Naive thymus-derived CD4-positive, alpha-beta T cell (primary cell): ENCODE data around the gene FBXL5. TPM values are rescaled to one million over a fixed set of nuclear protein-coding genes. Genes with fewer than 3 reads are reported as not detected.
A peak's percentile ranks its signal among the peaks of the same experiment; 100 is the strongest.

Source experiments
- ATAC-seq: fragments of 150-1000 bp; cut with Tn5 transposase; 2 replicates; pipeline ENCODE4 v1.10.0; 2021; ENCODE audit warnings: mild to moderate bottlenecking, moderate library complexity
- CTCF ChIA-PET: fragments of 350-600 bp; sonication (Branson Sonifier 250); formaldehyde crosslinking; loops from one replicate; lab custom pipeline; 2021; ENCODE audit warnings: antibody characterized with exemption; lab: Charles Lee
- POLR2A ChIA-PET: fragments of 350-600 bp; sonication (Branson Sonifier 250); formaldehyde crosslinking; loops from one replicate; lab custom pipeline; 2021; ENCODE audit warnings: antibody characterized with exemption, inconsistent platforms; lab: Charles Lee
- DNase-seq, 9 donors: peaks; one replicate each; pipeline versions ENCODE4 v3.0.0 to v3.0.0-alpha.2; 2020 to 2022; ENCODE audit warnings: mixed read lengths in 1 of 9
- H3K27ac ChIP-seq: one replicate; pipeline ENCODE4 v1.7.0; 2013; ENCODE audit warnings: mild to moderate bottlenecking, low read depth, low read length, moderate library complexity
- H3K27me3 ChIP-seq, 2 donors: one replicate each; pipeline ENCODE4 v1.7.0; 2013; ENCODE audit warnings: low read length in 2 of 2, mild to moderate bottlenecking in 2 of 2, moderate library complexity in 2 of 2; ENCODE audit not compliant: control insufficient read depth in 2 of 2, insufficient read depth in 2 of 2
- H3K36me3 ChIP-seq, 3 experiments: 1 replicate in 2 of 3; 2 replicates in 1 of 3; pipeline ENCODE4 v1.7.0; 2013; ENCODE audit warnings: low read length in 3 of 3, mild to moderate bottlenecking in 3 of 3, moderate library complexity in 1 of 3; ENCODE audit not compliant: insufficient read depth in 3 of 3, control insufficient read depth in 2 of 3
- H3K4me1 ChIP-seq, 2 donors: one replicate each; pipeline ENCODE4 v1.7.0; 2013; ENCODE audit warnings: low read length in 2 of 2, mild to moderate bottlenecking in 2 of 2, moderate library complexity in 1 of 2; ENCODE audit not compliant: control insufficient read depth in 2 of 2, insufficient read depth in 2 of 2
- H3K4me3 ChIP-seq: 2 replicates; pipeline ENCODE4 v1.7.0; 2013; ENCODE audit warnings: mild to moderate bottlenecking, low read length
- H3K9me3 ChIP-seq, 3 experiments: 1 replicate in 2 of 3; 2 replicates in 1 of 3; pipeline ENCODE4 v1.7.0; 2013; ENCODE audit warnings: low read length in 3 of 3; ENCODE audit not compliant: control insufficient read depth in 2 of 3
- H3K27ac Mint-ChIP-seq, 9 donors: one replicate each; pipeline ENCODE4 v1.8.0; 2020 to 2022; ENCODE audit warnings: mixed read lengths in 9 of 9, mild to moderate bottlenecking in 8 of 9, moderate library complexity in 5 of 9, inconsistent platforms in 2 of 9
- H3K27me3 Mint-ChIP-seq, 5 donors: one replicate each; pipeline ENCODE4 v1.8.0; 2021 to 2022; ENCODE audit warnings: mixed read lengths in 5 of 5, mild to moderate bottlenecking in 1 of 5
- H3K36me3 Mint-ChIP-seq, 5 donors: one replicate each; pipeline ENCODE4 v1.8.0; 2020 to 2022; ENCODE audit warnings: mixed read lengths in 5 of 5, mild to moderate bottlenecking in 3 of 5, inconsistent platforms in 1 of 5
- H3K4me1 Mint-ChIP-seq, 7 donors: one replicate each; pipeline ENCODE4 v1.8.0; 2020 to 2022; ENCODE audit warnings: mixed read lengths in 7 of 7, mild to moderate bottlenecking in 3 of 7, inconsistent platforms in 1 of 7
- H3K4me3 Mint-ChIP-seq, 10 donors: one replicate each; pipeline ENCODE4 v1.8.0; 2020 to 2022; ENCODE audit warnings: mild to moderate bottlenecking in 10 of 10, mixed read lengths in 10 of 10, moderate library complexity in 6 of 10, inconsistent platforms in 2 of 10
- H3K9me3 Mint-ChIP-seq, 11 donors: one replicate each; pipeline ENCODE4 v1.8.0; 2020 to 2022; ENCODE audit warnings: mixed read lengths in 11 of 11, mild to moderate bottlenecking in 4 of 11, inconsistent platforms in 1 of 11, moderate library complexity in 1 of 11
- intact Hi-C, 2 donors: fragments of 100-400 bp; cut with micrococcal nuclease; formaldehyde crosslinking; loops; one replicate each; pipeline ENCODE4 v1.15.1; 2023
- polyA plus RNA-seq, 2 donors: library from polyadenylated mRNA; unstranded; fragments of 300-500 nt; fragmentation: Illumina TruSeq; gene quantifications; one replicate each; pipeline ENCODE4 v1.2.3, GENCODE V29; 2021
- total RNA-seq, 6 experiments: library from RNA in 5 of 6; stranded (reverse) in 5 of 6; gene quantifications; 1 replicate in 5 of 6; 2 replicates in 1 of 6; pipeline ENCODE4 v1.2.3 and lab custom pipeline; 2021 to 2026

Gene FBXL5
- total and polyA plus RNA-seq, 7 experiments from 2014 or later = 39.1 to 127 (median 61.6) TPM

DNA sequence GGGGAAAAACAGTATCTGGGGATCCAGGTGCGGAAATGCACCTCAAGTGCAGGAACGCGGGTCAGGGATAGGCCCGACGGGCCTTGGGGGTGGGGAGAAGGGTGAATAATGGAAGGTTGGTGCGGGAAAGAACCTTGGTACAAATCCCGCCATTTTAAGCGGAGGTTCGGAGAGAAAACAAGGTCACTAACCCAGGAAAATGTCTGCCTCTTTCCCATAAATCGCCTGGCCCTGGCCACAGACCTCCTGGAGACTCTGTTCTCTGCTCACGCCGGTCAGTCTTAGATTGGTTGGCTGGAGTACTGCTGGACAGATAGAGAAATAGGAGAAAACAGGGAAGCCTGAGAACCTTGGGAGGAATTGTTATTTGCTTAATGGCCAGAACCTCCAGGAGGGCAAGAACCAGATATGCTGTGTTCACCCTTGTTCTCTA, 897 bp upstream of the FBXL5 start:
- Histone ChIP-seq H3K4me1 (peaks cover 29% of the 10 kb centered on the region in 2 donors), H3K27ac (peak overlapping the region; percentile 90), H3K4me3 (peak overlapping the region; percentile 87), H3K27me3 (no peaks in the 10 kb centered on the region), H3K36me3 (peaks cover 0 to 3% (median 0%) of the 10 kb centered on the region in 3 experiments), H3K9me3 (no peaks in the 10 kb centered on the region)
- ChIA-PET POLR2A (interaction anchor here (0.6 to 4.6 kb wide), 7 partner anchors 8 to 653 kb away, joined by 3 to 44 read pairs (median 4); partner anchors contain the start of gene FAM200B), CTCF (no interaction called here)
- H3K4me3 Mint-ChIP-seq = peak overlapping the region; percentile 91 to 99 (median 95)
- ATAC-seq (no peak), DNase-seq (peak in 1 of 9 donors; percentile 11)
- peak overlapping the region; percentile 90 to 98 (median 96) for H3K27ac Mint-ChIP-seq
- peaks cover 0 to 2% (median 0%) of the 10 kb centered on the region in 5 donors for H3K27me3 Mint-ChIP-seq
- peaks cover 19 to 44% (median 40%) of the 10 kb centered on the region in 7 donors for H3K4me1 Mint-ChIP-seq
- H3K9me3 Mint-ChIP-seq = peaks cover 0 to 4% (median 0%) of the 10 kb centered on the region in 11 donors
- intact Hi-C loops = loop anchor here (5.0 to 10.0 kb wide), 2 partner anchors 731 to 1681 kb away; no protein-coding TSS in a partner anchor
- H3K36me3 Mint-ChIP-seq = peaks cover 0 to 4% (median 0%) of the 10 kb centered on the region in 5 donors

DNA sequence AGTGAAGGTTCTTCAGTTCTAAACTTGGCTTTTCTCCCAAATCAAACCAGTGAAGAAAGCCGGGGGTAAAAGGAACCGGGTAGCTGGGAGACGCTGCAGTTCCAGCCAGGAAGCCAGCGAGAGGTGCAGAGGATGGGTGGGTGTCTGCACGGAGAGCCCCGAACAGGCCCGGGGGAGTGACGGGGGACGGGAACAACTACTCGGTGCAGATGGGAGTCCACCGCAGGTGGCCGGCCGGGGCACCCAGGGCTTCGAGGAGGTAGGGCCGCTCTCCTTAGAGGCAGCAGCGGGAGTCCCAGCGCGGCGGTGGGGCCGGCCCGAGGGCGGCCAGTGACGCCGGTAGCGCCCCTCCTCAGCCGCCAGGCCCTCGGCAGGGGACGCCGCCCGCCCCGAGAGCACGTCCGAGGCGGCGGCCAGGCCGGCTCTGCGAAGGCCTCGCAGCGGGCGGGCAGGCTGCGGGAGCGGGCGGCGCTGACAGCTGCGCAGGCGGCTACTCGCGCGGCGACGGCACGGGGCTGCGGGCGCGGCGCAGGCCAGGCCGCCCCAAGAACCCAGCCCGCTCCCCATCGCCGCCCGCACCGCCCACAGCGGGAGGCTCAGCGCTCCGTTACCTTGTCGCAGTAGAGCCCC, 449 bp downstream of the FBXL5 start:
- ChIA-PET POLR2A (interaction anchor here (0.6 to 4.6 kb wide), 9 partner anchors 10 to 730 kb away, joined by 3 to 44 read pairs (median 3); partner anchors contain the start of gene FAM200B), CTCF (interaction anchor here (0.6 to 1.6 kb wide), 2 partner anchors 30 to 197 kb away, joined by 3 to 4 read pairs; no protein-coding TSS in a partner anchor)
- Mint-ChIP-seq H3K4me3 (peak overlapping the region; percentile 94 to 100 (median 97)), H3K27me3 (peaks cover 0 to 2% (median 0%) of the 10 kb centered on the region in 5 donors), H3K36me3 (peaks cover 0 to 4% (median 0%) of the 10 kb centered on the region in 5 donors), H3K9me3 (peaks cover 0 to 4% (median 0%) of the 10 kb centered on the region in 11 donors), H3K4me1 (peaks cover 27 to 56% (median 48%) of the 10 kb centered on the region in 7 donors), H3K27ac (peak overlapping the region; percentile 90 to 98 (median 96))
- Histone ChIP-seq H3K9me3 (no peaks in the 10 kb centered on the region), H3K27ac (peak overlapping the region; percentile 90), H3K36me3 (peaks cover 0 to 3% (median 0%) of the 10 kb centered on the region in 3 experiments), H3K27me3 (no peaks in the 10 kb centered on the region), H3K4me1 (peaks cover 34 to 35% of the 10 kb centered on the region in 2 donors), H3K4me3 (peak overlapping the region; percentile 67)
- intact Hi-C loops = loop anchor here (1.0 to 10.0 kb wide), 12 partner anchors 27 to 1683 kb away; partner anchors contain the start of genes CPEB2 (in 2 of the 2), FAM200B (in 2 of the 2), CD38 (in 1 of the 2) and TAPT1 (in 1 of the 2)
- peak; percentile 63 for ATAC-seq
- DNase-seq = peak in 4 of 9 donors; percentile 18 to 37 (median 28)

DNA sequence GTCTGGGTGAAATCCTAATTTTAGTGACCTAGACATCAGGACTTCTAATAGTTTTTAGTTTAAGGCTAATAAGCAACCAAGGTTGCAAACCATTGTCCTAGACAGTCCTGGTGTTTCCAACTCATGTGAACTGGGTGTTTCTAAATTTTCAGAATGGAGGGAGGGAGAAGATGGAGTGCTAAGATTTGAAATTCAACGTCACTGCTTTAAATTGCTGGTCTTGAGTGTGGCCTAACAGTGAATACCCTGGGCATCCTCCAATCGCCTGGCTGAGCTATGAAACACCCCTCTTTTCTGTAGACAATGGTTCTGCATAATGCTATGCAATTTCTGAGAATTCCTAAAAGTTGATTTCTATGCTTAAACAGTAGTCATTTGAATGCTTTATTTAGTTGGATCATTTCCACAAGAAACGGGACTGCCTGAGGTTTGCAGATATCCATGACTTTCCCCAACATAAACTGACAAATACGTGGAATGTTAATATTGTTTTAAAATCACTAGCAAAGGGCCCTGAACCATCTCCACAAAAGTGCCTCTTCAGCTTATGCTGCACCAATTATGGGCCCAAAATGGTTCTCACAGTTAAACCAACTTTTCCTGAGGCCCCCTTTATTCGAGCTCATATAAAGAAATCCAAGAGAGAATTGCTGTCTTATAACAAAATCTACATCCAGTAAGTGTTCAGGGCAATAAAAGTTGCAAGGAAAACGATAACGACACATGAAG, 1.1 kb downstream of the FBXL5 start:
- peaks cover 0 to 4% (median 0%) of the 10 kb centered on the region in 11 donors for H3K9me3 Mint-ChIP-seq
- CTCF ChIA-PET = interaction anchor here (0.6 to 1.6 kb wide), 3 partner anchors 20 to 197 kb away, joined by 3 to 4 read pairs (median 3); no protein-coding TSS in a partner anchor
- H3K27ac ChIP-seq = peak overlapping the region; percentile 90
- peaks cover 29 to 63% (median 49%) of the 10 kb centered on the region in 7 donors for H3K4me1 Mint-ChIP-seq
- peaks cover 0 to 4% (median 0%) of the 10 kb centered on the region in 5 donors for H3K36me3 Mint-ChIP-seq
- H3K27me3 ChIP-seq = no peaks in the 10 kb centered on the region
- POLR2A ChIA-PET = interaction anchor here (1.0 to 4.6 kb wide), 6 partner anchors 16 to 651 kb away, joined by 3 to 44 read pairs (median 4); partner anchors contain the start of gene FAM200B
- peak overlapping the region; percentile 93 to 100 (median 97) for H3K4me3 Mint-ChIP-seq
- no peaks in the 10 kb centered on the region for H3K9me3 ChIP-seq
- peak overlapping the region; percentile 90 to 98 (median 96) for H3K27ac Mint-ChIP-seq
- H3K36me3 ChIP-seq = peaks cover 0 to 3% (median 0%) of the 10 kb centered on the region in 3 experiments
- DNase-seq = peak in 1 of 9 donors; percentile 8
- peaks cover 36 to 39% of the 10 kb centered on the region in 2 donors for H3K4me1 ChIP-seq
- ATAC-seq = no peak
- peaks cover 0 to 2% (median 0%) of the 10 kb centered on the region in 5 donors for H3K27me3 Mint-ChIP-seq
- intact Hi-C loops = loop anchor here (2.0 to 10.0 kb wide), 7 partner anchors 107 to 729 kb away; partner anchors contain the start of genes CD38 (in 2 of the 2) and TAPT1 (in 1 of the 2)
- H3K4me3 ChIP-seq = peak overlapping the region; percentile 67

DNA sequence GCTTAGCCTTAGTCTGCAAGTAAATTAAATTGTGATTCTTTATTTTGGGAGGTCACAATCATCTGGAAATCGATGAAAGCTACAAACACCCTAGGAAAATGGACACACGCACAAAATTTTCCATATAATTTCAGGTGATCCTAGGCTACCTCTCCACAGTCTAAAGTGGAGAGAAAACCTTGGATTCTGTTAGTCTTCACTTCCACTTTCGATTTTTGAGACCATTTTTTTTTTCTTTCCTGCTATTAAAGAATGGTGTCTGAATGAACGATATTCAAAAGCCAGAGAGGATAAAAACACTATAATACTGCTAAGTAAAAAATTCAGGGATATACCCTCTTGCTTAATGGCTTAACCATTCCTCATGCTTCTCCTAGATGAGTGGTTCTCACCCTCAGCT, 1.7 kb downstream of the FBXL5 start:
- Mint-ChIP-seq H3K27ac (peak overlapping the region; percentile 90 to 98 (median 96)), H3K4me3 (peak overlapping the region; percentile 93 to 100 (median 97)), H3K27me3 (peaks cover 0 to 2% (median 0%) of the 10 kb centered on the region in 5 donors), H3K36me3 (peaks cover 0 to 6% (median 0%) of the 10 kb centered on the region in 5 donors), H3K9me3 (peaks cover 0 to 4% (median 0%) of the 10 kb centered on the region in 11 donors), H3K4me1 (peaks cover 33 to 69% (median 55%) of the 10 kb centered on the region in 7 donors)
- CTCF ChIA-PET = interaction anchor here (0.7 to 1.6 kb wide), 2 partner anchors 20 to 196 kb away, joined by 3 to 4 read pairs; no protein-coding TSS in a partner anchor
- ATAC-seq (no peak), DNase-seq (no peak)
- intact Hi-C loops = loop anchor here in 1 of 2 donors (2.0 to 10.0 kb wide), 7 partner anchors 106 to 729 kb away; partner anchors contain the start of genes CD38 and TAPT1
- Histone ChIP-seq H3K27me3 (no peaks in the 10 kb centered on the region), H3K36me3 (peaks cover 0 to 3% (median 0%) of the 10 kb centered on the region in 3 experiments), H3K4me1 (peaks cover 36 to 45% of the 10 kb centered on the region in 2 donors), H3K9me3 (no peaks in the 10 kb centered on the region), H3K4me3 (peak overlapping the region; percentile 67), H3K27ac (peak overlapping the region; percentile 90)
- POLR2A ChIA-PET = interaction anchor here (0.6 to 4.6 kb wide), 4 partner anchors 29 to 568 kb away, joined by 3 to 44 read pairs (median 4); partner anchors contain the start of gene FAM200B

DNA sequence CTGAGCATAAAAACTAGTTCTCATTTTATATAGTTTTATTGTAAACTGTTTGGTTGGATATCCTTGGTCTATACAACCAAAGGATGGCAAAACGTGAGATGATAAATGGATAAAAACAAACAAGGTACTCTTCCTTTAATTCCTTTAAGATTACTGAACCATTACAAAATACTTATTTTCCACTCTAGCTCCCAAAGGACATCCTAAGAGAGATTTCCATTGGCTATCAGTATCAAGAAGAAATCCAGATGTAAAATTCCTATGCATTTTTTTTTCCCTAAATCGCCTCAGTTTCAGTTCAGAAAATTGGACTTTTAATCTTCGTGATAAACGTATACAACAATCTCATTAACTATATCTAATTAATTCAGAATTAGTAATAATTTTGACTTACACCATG, 2.3 kb downstream of the FBXL5 start:
- Histone ChIP-seq H3K27me3 (no peaks in the 10 kb centered on the region), H3K36me3 (peaks cover 0 to 3% (median 0%) of the 10 kb centered on the region in 3 experiments), H3K9me3 (no peaks in the 10 kb centered on the region), H3K27ac (peak overlapping the region; percentile 90), H3K4me1 (peaks cover 36 to 51% of the 10 kb centered on the region in 2 donors), H3K4me3 (peak overlapping the region; percentile 67)
- intact Hi-C loops = loop anchor here in 1 of 2 donors (2.0 to 10.0 kb wide), 7 partner anchors 106 to 728 kb away; partner anchors contain the start of genes CD38 and TAPT1
- Mint-ChIP-seq H3K27ac (peak overlapping the region in 7 of 9 donors; percentile 90 to 98 (median 97)), H3K36me3 (peaks cover 0 to 3% (median 0%) of the 10 kb centered on the region in 5 donors), H3K27me3 (peaks cover 0 to 2% (median 0%) of the 10 kb centered on the region in 5 donors), H3K4me1 (peaks cover 39 to 72% (median 58%) of the 10 kb centered on the region in 7 donors), H3K4me3 (peak overlapping the region; percentile 12 to 100 (median 96)), H3K9me3 (peaks cover 0 to 4% (median 0%) of the 10 kb centered on the region in 11 donors)
- ChIA-PET CTCF (no interaction called here), POLR2A (interaction anchor here (0.6 to 0.7 kb wide), 2 partner anchors 38 to 568 kb away, joined by 3 to 6 read pairs; no protein-coding TSS in a partner anchor)
- ATAC-seq (no peak), DNase-seq (no peak)
